Skeletal muscle tissue (tissue), 4 donors: ENCODE results near the gene SND1. TPM values are rescaled to one million over a fixed set of nuclear protein-coding genes. Genes with fewer than 3 reads are reported as not detected.

Experiments used
- H3K27ac ChIP-seq: one replicate; pipeline ENCODE4 v1.7.0; 2013; ENCODE audit warnings: mild to moderate bottlenecking, low read depth, low read length, inconsistent platforms
- H3K27me3 ChIP-seq, 3 donors: one replicate each; pipeline ENCODE4 v1.7.0; 2013; ENCODE audit warnings: low read length in 3 of 3; ENCODE audit not compliant: control insufficient read depth in 3 of 3, insufficient read depth in 3 of 3
- H3K36me3 ChIP-seq, 3 donors: one replicate each; pipeline ENCODE4 v1.7.0; 2013; ENCODE audit warnings: low read length in 3 of 3; ENCODE audit not compliant: control insufficient read depth in 3 of 3, insufficient read depth in 3 of 3
- H3K4me1 ChIP-seq, 3 donors: one replicate each; pipeline ENCODE4 v1.7.0; 2013; ENCODE audit warnings: low read length in 3 of 3, mild to moderate bottlenecking in 3 of 3; ENCODE audit not compliant: control insufficient read depth in 3 of 3, insufficient read depth in 3 of 3
- H3K4me3 ChIP-seq, 3 donors: one replicate each; pipeline ENCODE4 v1.7.0; 2013; ENCODE audit warnings: low read length in 3 of 3
- H3K9ac ChIP-seq, 3 donors: one replicate each; pipeline ENCODE4 v1.7.0; 2013; ENCODE audit warnings: low read length in 3 of 3, mild to moderate bottlenecking in 3 of 3, moderate library complexity in 2 of 3, low read depth in 1 of 3
- H3K9me3 ChIP-seq, 3 donors: one replicate each; pipeline ENCODE4 v1.7.0; 2013; ENCODE audit warnings: low read length in 3 of 3; ENCODE audit not compliant: control insufficient read depth in 3 of 3
- total RNA-seq: library from RNA; depleted of rRNA; stranded (reverse); fragments of >200 nt; gene quantifications from one replicate; pipeline ENCODE4 v1.2.3, GENCODE V29; 2014
- donor health status: Osteomylitis.

Gene SND1
- total RNA-seq, 1 donor from 2014 or later, result 104 TPM

GRCh38 chr7:127941476-127942210 is 289.6 kb downstream of the SND1 start:
- H3K9ac ChIP-seq, result no peak overlapping the region
- H3K36me3 ChIP-seq, result no peaks in the 10 kb centered on the region
- H3K9me3 ChIP-seq, result no peaks in the 10 kb centered on the region
- H3K4me3 ChIP-seq, result no peak overlapping the region
- no peaks in the 10 kb centered on the region for H3K27me3 ChIP-seq
- no peaks in the 10 kb centered on the region for H3K4me1 ChIP-seq
- H3K27ac ChIP-seq, result no peak overlapping the region

- no peak overlapping the region for H3K9ac ChIP-seq
- no peak overlapping the region for H3K27ac ChIP-seq
- H3K27me3 ChIP-seq, result no peaks in the 10 kb centered on the region
- no peaks in the 10 kb centered on the region for H3K9me3 ChIP-seq
- no peaks in the 10 kb centered on the region for H3K4me1 ChIP-seq
- H3K36me3 ChIP-seq, result no peaks in the 10 kb centered on the region
- no peak overlapping the region for H3K4me3 ChIP-seq
Measured at GRCh38 chr7:127943541-127944521, 291.8 kb downstream of the SND1 start.

GRCh38 chr7:127946111-127946510 is 294.1 kb downstream of the SND1 start:
- Histone ChIP-seq H3K4me1 (no peaks in the 10 kb centered on the region), H3K27me3 (no peaks in the 10 kb centered on the region), H3K9ac (no peak overlapping the region), H3K9me3 (no peaks in the 10 kb centered on the region), H3K4me3 (no peak overlapping the region), H3K36me3 (no peaks in the 10 kb centered on the region), H3K27ac (no peak overlapping the region)

GRCh38 chr7:127946847-127947246 is 294.9 kb downstream of the SND1 start:
- no peaks in the 10 kb centered on the region for H3K27me3 ChIP-seq
- no peaks in the 10 kb centered on the region for H3K36me3 ChIP-seq
- no peaks in the 10 kb centered on the region for H3K4me1 ChIP-seq

GRCh38 chr7:127948312-127948711 is 296.3 kb downstream of the SND1 start:
- Histone ChIP-seq H3K27me3 (no peaks in the 10 kb centered on the region), H3K27ac (no peak overlapping the region), H3K9me3 (no peaks in the 10 kb centered on the region), H3K9ac (no peak overlapping the region), H3K4me1 (no peaks in the 10 kb centered on the region), H3K4me3 (no peak overlapping the region), H3K36me3 (no peaks in the 10 kb centered on the region)

More at GRCh38 chr7:127946847-127947246, 294.9 kb downstream of the SND1 start:
- Histone ChIP-seq H3K9ac (no peak overlapping the region), H3K27ac (no peak overlapping the region), H3K4me3 (no peak overlapping the region), H3K9me3 (no peaks in the 10 kb centered on the region)

GRCh38 chr7:127948930-127949329 is 296.9 kb downstream of the SND1 start:
- Histone ChIP-seq H3K27me3 (no peaks in the 10 kb centered on the region), H3K4me1 (no peaks in the 10 kb centered on the region), H3K27ac (no peak overlapping the region), H3K9me3 (no peaks in the 10 kb centered on the region), H3K9ac (no peak overlapping the region), H3K4me3 (no peak overlapping the region), H3K36me3 (no peaks in the 10 kb centered on the region)

DNA sequence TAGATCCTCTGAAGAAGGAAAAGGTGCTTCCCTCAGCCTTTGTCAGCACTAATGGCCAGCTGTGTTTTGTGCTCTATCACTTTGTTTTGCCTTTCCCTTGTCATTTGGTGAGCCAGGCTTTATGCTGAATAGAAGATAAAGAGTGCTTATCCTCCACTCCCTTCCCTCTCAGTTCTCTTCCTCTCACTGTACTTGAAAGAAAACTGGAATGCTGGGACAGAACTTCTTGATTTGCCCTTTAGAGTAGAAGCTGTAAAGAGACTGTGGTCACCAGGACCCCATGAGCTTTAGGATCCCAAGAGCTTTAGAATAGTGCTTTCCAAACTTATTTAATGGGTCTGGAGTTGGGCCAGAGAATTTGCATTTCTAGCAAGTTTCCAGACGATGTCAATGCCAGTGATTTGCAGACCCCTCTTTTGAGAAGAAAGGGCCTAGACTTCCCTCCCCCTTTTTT is 297.8 kb downstream of the SND1 start:
- Histone ChIP-seq H3K4me1 (no peaks in the 10 kb centered on the region), H3K27me3 (no peaks in the 10 kb centered on the region), H3K27ac (no peak overlapping the region), H3K9me3 (no peaks in the 10 kb centered on the region), H3K4me3 (no peak overlapping the region), H3K36me3 (no peaks in the 10 kb centered on the region), H3K9ac (no peak overlapping the region)

DNA sequence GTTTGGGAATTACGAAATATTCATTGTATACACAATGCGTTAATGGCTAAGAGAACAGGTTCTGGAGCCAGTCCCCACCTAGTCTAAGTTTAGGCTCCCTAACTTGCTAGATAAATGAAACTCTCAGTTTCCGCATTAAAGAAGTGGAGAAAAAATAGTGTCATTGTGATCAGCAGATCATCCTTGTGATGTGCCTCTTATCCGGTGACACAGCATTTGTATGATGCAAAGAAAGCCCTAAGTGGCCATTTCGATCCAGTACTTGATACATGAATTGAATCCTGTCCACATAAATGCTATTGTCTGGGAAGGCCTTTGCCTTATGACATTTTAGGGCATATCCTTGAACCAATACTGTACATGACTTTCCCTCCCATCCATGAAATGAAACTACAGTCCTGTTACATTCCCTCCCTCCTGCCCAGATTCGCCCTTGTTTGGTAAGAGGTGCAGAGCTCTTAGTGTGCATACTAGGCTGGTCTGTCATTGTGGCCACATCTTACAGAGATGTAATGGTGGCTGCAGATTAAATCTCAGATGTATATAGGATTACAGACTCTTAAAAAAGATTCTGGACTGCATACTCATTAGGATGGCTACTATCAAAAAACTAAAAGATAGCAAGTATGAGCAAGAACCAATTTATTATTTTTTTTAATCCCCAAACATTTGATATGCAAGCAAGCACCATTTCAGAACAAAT is 298.4 kb downstream of the SND1 start:
- Histone ChIP-seq H3K9ac (no peak overlapping the region), H3K4me1 (no peaks in the 10 kb centered on the region), H3K36me3 (no peaks in the 10 kb centered on the region), H3K27me3 (no peaks in the 10 kb centered on the region), H3K27ac (no peak overlapping the region), H3K4me3 (no peak overlapping the region), H3K9me3 (no peaks in the 10 kb centered on the region)

DNA sequence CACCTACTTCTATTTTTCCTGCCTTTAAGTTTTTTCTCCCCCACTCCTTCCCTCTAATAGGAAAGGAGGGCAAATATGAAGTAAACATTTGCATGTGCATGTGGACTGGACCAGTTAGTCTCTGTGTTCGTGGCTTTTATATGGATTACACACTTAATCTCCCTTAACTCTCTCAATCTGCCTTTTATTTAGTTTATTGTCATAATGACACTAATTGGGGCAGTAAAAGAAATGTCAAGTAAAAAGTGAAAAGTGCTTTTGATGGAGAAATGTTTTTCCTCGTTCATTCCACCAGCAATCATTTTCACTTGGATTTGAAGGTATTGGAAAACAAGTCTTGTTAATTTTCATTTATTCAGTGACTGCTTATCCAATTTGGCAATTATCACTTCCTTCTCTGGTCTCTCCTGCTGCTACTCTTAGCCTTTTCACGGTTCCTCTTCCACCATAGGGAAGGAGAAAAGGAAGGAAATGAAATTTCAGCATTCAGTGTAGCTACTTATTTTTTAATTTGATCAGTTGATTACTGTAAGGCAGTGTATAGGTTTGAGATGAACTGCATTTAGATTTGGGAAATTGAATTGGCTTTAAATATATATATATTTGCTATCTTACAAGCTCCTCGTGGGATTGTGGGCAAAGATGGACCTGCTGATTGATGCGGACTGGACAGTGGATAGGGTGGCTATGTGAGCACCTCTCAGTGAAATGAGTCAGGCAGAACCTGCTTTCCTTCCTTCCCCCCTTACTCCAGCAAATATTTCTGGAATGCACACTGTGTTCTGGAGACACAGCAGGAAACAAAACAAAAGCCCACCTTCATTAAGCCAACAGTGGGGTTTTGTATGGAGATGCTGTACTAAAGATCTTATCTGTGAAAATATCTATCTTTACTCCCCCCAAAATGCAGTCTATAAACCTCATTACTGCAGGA is 301.7 kb downstream of the SND1 start:
- H3K9ac ChIP-seq, result no peak overlapping the region
- H3K4me3 ChIP-seq, result no peak overlapping the region
- no peaks in the 10 kb centered on the region for H3K4me1 ChIP-seq
- no peaks in the 10 kb centered on the region for H3K36me3 ChIP-seq
- no peaks in the 10 kb centered on the region for H3K27me3 ChIP-seq
- H3K27ac ChIP-seq, result no peak overlapping the region
- no peaks in the 10 kb centered on the region for H3K9me3 ChIP-seq
